Measurements from ENCODE around the gene CDK11B. TPM values are rescaled to one million over a fixed set of nuclear protein-coding genes. Genes with fewer than 3 reads are reported as not detected.
A peak's percentile ranks its signal among the peaks of the same experiment; 100 is the strongest.
"Not testable (repeated sequence)": the region's sequence is repeated elsewhere in the genome, so short reads cannot be mapped to it uniquely, and the experiment has no call there.

CDK11B gene
- total RNA-seq, 1 experiment from 2014 or later, result 30.1 TPM

GRCh38 chr1:1636621-1637478 is 22.0 kb downstream of the CDK11B start:
- H3K4me3 Mint-ChIP-seq; H3K23ac ChIP-seq (ENCODE audit: insufficient read length, low read depth, low read length); H2AFZ ChIP-seq (ENCODE audit: low read length); H2AK5ac ChIP-seq (ENCODE audit: insufficient read length, low read length); H2BK12ac ChIP-seq (ENCODE audit: insufficient read length, low read depth, low read length); H2BK15ac ChIP-seq (ENCODE audit: low read depth, low read length); H3K4ac ChIP-seq (ENCODE audit: low read depth, low read length); H2BK120ac ChIP-seq (ENCODE audit: low read depth, low read length, poor library complexity, severe bottlenecking); H3K56ac ChIP-seq (ENCODE audit: insufficient read length, low read depth, low read length); H4K5ac ChIP-seq (ENCODE audit: insufficient read length, low read depth, low read length); H3K4me2 ChIP-seq (ENCODE audit: insufficient read depth, insufficient read length, low read length); H3K27me3 ChIP-seq (ENCODE audit: insufficient read depth, low read length); H3T11ph ChIP-seq (ENCODE audit: low read length); H3K27me3 Mint-ChIP-seq (ENCODE audit: low read depth); H3K27ac Mint-ChIP-seq; H3K4me1 ChIP-seq (ENCODE audit: insufficient read depth, low read length); H3K23me2 ChIP-seq (ENCODE audit: insufficient read length, low read depth, low read length, poor library complexity, severe bottlenecking); H3K4me1 Mint-ChIP-seq; H3K79me1 ChIP-seq (ENCODE audit: insufficient read depth, low read depth, low read length, poor library complexity, severe bottlenecking); H3K18ac ChIP-seq (ENCODE audit: insufficient read length, low read depth, low read length); H4K20me1 ChIP-seq (ENCODE audit: control insufficient read depth, insufficient read depth, insufficient read length); H2BK5ac ChIP-seq (ENCODE audit: insufficient read length, low read length); H3K14ac ChIP-seq (ENCODE audit: insufficient read depth, low read length); H3K9ac ChIP-seq (ENCODE audit: extremely low read depth, insufficient read length, low read length); H3K9me3 Mint-ChIP-seq; H3K79me2 ChIP-seq (ENCODE audit: insufficient read depth, low read length); DNase-seq; H3K27ac ChIP-seq (ENCODE audit: insufficient read length, low read depth, low read length); H2BK20ac ChIP-seq (ENCODE audit: low read depth, low read length, poor library complexity, severe bottlenecking); H4K8ac ChIP-seq (replicated peaks; ENCODE audit: insufficient read length, low read depth, low read length); H3K9me3 ChIP-seq (ENCODE audit: control insufficient read depth, low read depth, low read length); H4K91ac ChIP-seq (ENCODE audit: insufficient read length, low read depth, low read length): not testable (repeated sequence)
- H3K36me3 Mint-ChIP-seq (ENCODE audit: insufficient read depth in 1 of 3, low read depth in 3 of 3), result peaks cover 4 to 10% (median 9%) of the 10 kb centered on the region in 3 experiments; a peak in 5 of 7 replicates
- WGBS (ENCODE audit: extremely low coverage, insufficient read length, low lambda C conversion rate), result no CpG with 5 or more reads among the region's 37 CpGs

GRCh38 chr1:1634613-1635012 is 24.2 kb downstream of the CDK11B start:
- H3K9ac ChIP-seq (ENCODE audit: extremely low read depth, insufficient read length, low read length); H3T11ph ChIP-seq (ENCODE audit: low read length); H3K9me3 Mint-ChIP-seq; H4K5ac ChIP-seq (ENCODE audit: insufficient read length, low read depth, low read length); H3K23me2 ChIP-seq (ENCODE audit: insufficient read length, low read depth, low read length, poor library complexity, severe bottlenecking); H3K79me1 ChIP-seq (ENCODE audit: insufficient read depth, low read depth, low read length, poor library complexity, severe bottlenecking); H4K91ac ChIP-seq (ENCODE audit: insufficient read length, low read depth, low read length); H2AFZ ChIP-seq (ENCODE audit: low read length); H3K4me1 Mint-ChIP-seq; H4K8ac ChIP-seq (replicated peaks; ENCODE audit: insufficient read length, low read depth, low read length); H3K4me1 ChIP-seq (ENCODE audit: insufficient read depth, low read length); H2BK5ac ChIP-seq (ENCODE audit: insufficient read length, low read length); H2BK12ac ChIP-seq (ENCODE audit: insufficient read length, low read depth, low read length); H2BK20ac ChIP-seq (ENCODE audit: low read depth, low read length, poor library complexity, severe bottlenecking); H2AK5ac ChIP-seq (ENCODE audit: insufficient read length, low read length); H3K14ac ChIP-seq (ENCODE audit: insufficient read depth, low read length); H3K36me3 Mint-ChIP-seq (ENCODE audit: insufficient read depth in 1 of 3, low read depth in 3 of 3); H3K23ac ChIP-seq (ENCODE audit: insufficient read length, low read depth, low read length); H3K4me3 Mint-ChIP-seq; H3K79me2 ChIP-seq (ENCODE audit: insufficient read depth, low read length); H4K20me1 ChIP-seq (ENCODE audit: control insufficient read depth, insufficient read depth, insufficient read length); H3K9me3 ChIP-seq (ENCODE audit: control insufficient read depth, low read depth, low read length); H2BK120ac ChIP-seq (ENCODE audit: low read depth, low read length, poor library complexity, severe bottlenecking); H3K4me2 ChIP-seq (ENCODE audit: insufficient read depth, insufficient read length, low read length); H2BK15ac ChIP-seq (ENCODE audit: low read depth, low read length); H3K27me3 ChIP-seq (ENCODE audit: insufficient read depth, low read length); H3K27ac ChIP-seq (ENCODE audit: insufficient read length, low read depth, low read length); H3K18ac ChIP-seq (ENCODE audit: insufficient read length, low read depth, low read length); H3K27ac Mint-ChIP-seq; H3K4ac ChIP-seq (ENCODE audit: low read depth, low read length); H3K56ac ChIP-seq (ENCODE audit: insufficient read length, low read depth, low read length): not testable (repeated sequence)
- H3K27me3 Mint-ChIP-seq (ENCODE audit: low read depth), result peaks cover 12% of the 10 kb centered on the region
- WGBS (ENCODE audit: extremely low coverage, insufficient read length, low lambda C conversion rate), result no CpG with 5 or more reads among the region's 13 CpGs
- peak; percentile 28 for DNase-seq

Data from H9 (cell line).